HepG2 (cell line): ENCODE results near the gene ZNRF3. TPM values are rescaled to one million over a fixed set of nuclear protein-coding genes. Genes with fewer than 3 reads are reported as not detected.
A peak's percentile ranks its signal among the peaks of the same experiment; 100 is the strongest.

Experiments
- E2F5 ChIP-seq: sonication (generic); formaldehyde crosslinking; conservative IDR thresholded peaks from 2 replicates; pipeline ENCODE4 v1.4.0; 2020; ENCODE audit warnings: missing genetic modification reagents
- HHEX ChIP-seq: IDR thresholded peaks from 2 replicates; pipeline ENCODE4 v1.6.1; 2016; ENCODE audit warnings: control low read depth
- KLF6 ChIP-seq: IDR thresholded peaks from 2 replicates; pipeline ENCODE4 v1.8.0; 2016; ENCODE audit warnings: missing biosample characterization, missing genetic modification reagents
- MIXL1 ChIP-seq: IDR thresholded peaks from 2 replicates; pipeline ENCODE4 v1.6.1; 2016
- PATZ1 ChIP-seq: sonication (generic); formaldehyde crosslinking; IDR thresholded peaks from 2 replicates; pipeline ENCODE4 v1.4.0; 2020; ENCODE audit warnings: missing genetic modification reagents
- RFXAP ChIP-seq: sonication (generic); formaldehyde crosslinking; IDR thresholded peaks from 2 replicates; pipeline ENCODE4 v1.4.0; 2020; ENCODE audit warnings: missing genetic modification reagents, borderline replicate concordance
- ZNF557 ChIP-seq: sonication (generic); formaldehyde crosslinking; IDR thresholded peaks from 2 replicates; pipeline ENCODE4 v1.4.0; 2020; ENCODE audit warnings: missing genetic modification reagents
- ZNF609 ChIP-seq: sonication (generic); formaldehyde crosslinking; IDR thresholded peaks from 2 replicates; pipeline ENCODE4 v1.4.0; 2020; ENCODE audit warnings: mild to moderate bottlenecking, missing genetic modification reagents, borderline replicate concordance
- ZNF660 ChIP-seq: sonication (generic); formaldehyde crosslinking; IDR thresholded peaks from 2 replicates; pipeline ENCODE4 v1.5.1; 2020; ENCODE audit warnings: mild to moderate bottlenecking, low read depth, missing genetic modification reagents, borderline replicate concordance
- ZNF687 ChIP-seq: sonication (generic); formaldehyde crosslinking; IDR thresholded peaks from 2 replicates; pipeline ENCODE4 v1.5.1; 2020; ENCODE audit warnings: mild to moderate bottlenecking, missing genetic modification reagents, moderate library complexity
- ZNF770 ChIP-seq: sonication (generic); formaldehyde crosslinking; IDR thresholded peaks from 2 replicates; pipeline ENCODE4 v1.5.0; 2020; ENCODE audit warnings: mild to moderate bottlenecking, missing genetic modification reagents
- polyA plus RNA-seq, 8 experiments: library from polyadenylated mRNA; depleted of rRNA in 3 of 8; stranded (reverse) in 7 of 8; unstranded in 1 of 8; fragments of >200 nt; fragmentation: Illumina TruSeq in 4 of 8; extraction: Trizol in 4 of 8; gene quantifications; 2 replicates each; pipeline versions ENCODE4 v1.2.1 to v1.2.3, GENCODE V29; 2011 to 2016; ENCODE audit warnings: low read depth in 4 of 8, missing spikeins in 1 of 8, mixed read lengths in 1 of 8; ENCODE audit not compliant: insufficient read depth in 1 of 8
- total RNA-seq, 5 experiments: library from RNA; depleted of rRNA; stranded (reverse); fragments of >200 nt; fragmentation: Illumina TruSeq; extraction: Trizol; gene quantifications; 2 replicates each; pipeline ENCODE4 v1.2.3, GENCODE V29; 2016; ENCODE audit warnings: low read depth in 1 of 5

The ZNRF3 gene
- total and polyA plus RNA-seq, 2 of the 13 experiments (the other 11 are each of a cell fraction or from before 2014, with no cell fraction given): 20.3 to 36.7 TPM

- TF ChIP-seq ZNF609 (CRISPR knock-in tag) (no peak), PATZ1 (CRISPR knock-in tag) (peak; percentile 55), HHEX (no peak), ZNF557 (CRISPR knock-in tag) (no peak), ZNF770 (0 out of 2 replicates have a peak, but pooled peaks have one; percentile 13), ZNF687 (CRISPR knock-in tag) (peak; percentile 80), KLF6 (CRISPR knock-in tag) (no peak), MIXL1 (CRISPR knock-in tag) (no peak), ZNF660 (CRISPR knock-in tag) (no peak), RFXAP (no peak), E2F5 (CRISPR knock-in tag) (no peak)
These were observed 190.4 kb downstream of the ZNRF3 start (continued) for GRCh38 chr22:29073618-29074275.
